Subcutaneous abdominal adipose tissue (tissue), 5 donors: ENCODE results near the gene ZNF598.

ENCODE experiments used
- H3K27ac ChIP-seq: one replicate; pipeline ENCODE4 v1.7.0; 2013; ENCODE audit warnings: low read depth, mild to moderate bottlenecking, inconsistent platforms, low read length, moderate library complexity
- H3K27me3 ChIP-seq, 5 donors: one replicate each; pipeline ENCODE4 v1.7.0; 2013; ENCODE audit warnings: low read length in 5 of 5, inconsistent platforms in 1 of 5; ENCODE audit not compliant: control insufficient read depth in 5 of 5, insufficient read depth in 4 of 5
- H3K36me3 ChIP-seq, 5 donors: one replicate each; pipeline ENCODE4 v1.7.0; 2013; ENCODE audit warnings: low read length in 5 of 5; ENCODE audit not compliant: control insufficient read depth in 5 of 5, insufficient read depth in 5 of 5
- H3K4me1 ChIP-seq, 5 donors: one replicate each; pipeline ENCODE4 v1.7.0; 2013; ENCODE audit warnings: low read length in 5 of 5, mild to moderate bottlenecking in 3 of 5, moderate library complexity in 1 of 5; ENCODE audit not compliant: control insufficient read depth in 5 of 5, insufficient read depth in 5 of 5
- H3K4me3 ChIP-seq, 5 donors: one replicate each; pipeline ENCODE4 v1.7.0; 2013; ENCODE audit warnings: low read length in 5 of 5, low read depth in 1 of 5
- H3K9ac ChIP-seq, 5 donors: one replicate each; pipeline ENCODE4 v1.7.0; 2013; ENCODE audit warnings: low read length in 5 of 5, mild to moderate bottlenecking in 4 of 5, moderate library complexity in 3 of 5
- H3K9me3 ChIP-seq, 5 donors: one replicate each; pipeline ENCODE4 v1.7.0; 2013; ENCODE audit warnings: low read length in 5 of 5; ENCODE audit not compliant: control insufficient read depth in 5 of 5
- donor health status: healthy.
- donor health status: healthy.
- donor health status: healthy.
- donor health status: healthy.
- donor health status: healthy.

Gene ZNF598

GRCh38 chr16:2040787-2041522 lies 31.3 kb upstream of the ZNF598 start:
- Histone ChIP-seq H3K4me3 (no peak overlapping the region), H3K9ac (no peak overlapping the region), H3K9me3 (no peaks in the 10 kb centered on the region), H3K27ac (no peak overlapping the region), H3K27me3 (no peaks in the 10 kb centered on the region), H3K36me3 (peaks cover 0 to 17% (median 15%) of the 10 kb centered on the region in 5 donors), H3K4me1 (peaks cover 2 to 89% (median 74%) of the 10 kb centered on the region in 5 donors)

DNA sequence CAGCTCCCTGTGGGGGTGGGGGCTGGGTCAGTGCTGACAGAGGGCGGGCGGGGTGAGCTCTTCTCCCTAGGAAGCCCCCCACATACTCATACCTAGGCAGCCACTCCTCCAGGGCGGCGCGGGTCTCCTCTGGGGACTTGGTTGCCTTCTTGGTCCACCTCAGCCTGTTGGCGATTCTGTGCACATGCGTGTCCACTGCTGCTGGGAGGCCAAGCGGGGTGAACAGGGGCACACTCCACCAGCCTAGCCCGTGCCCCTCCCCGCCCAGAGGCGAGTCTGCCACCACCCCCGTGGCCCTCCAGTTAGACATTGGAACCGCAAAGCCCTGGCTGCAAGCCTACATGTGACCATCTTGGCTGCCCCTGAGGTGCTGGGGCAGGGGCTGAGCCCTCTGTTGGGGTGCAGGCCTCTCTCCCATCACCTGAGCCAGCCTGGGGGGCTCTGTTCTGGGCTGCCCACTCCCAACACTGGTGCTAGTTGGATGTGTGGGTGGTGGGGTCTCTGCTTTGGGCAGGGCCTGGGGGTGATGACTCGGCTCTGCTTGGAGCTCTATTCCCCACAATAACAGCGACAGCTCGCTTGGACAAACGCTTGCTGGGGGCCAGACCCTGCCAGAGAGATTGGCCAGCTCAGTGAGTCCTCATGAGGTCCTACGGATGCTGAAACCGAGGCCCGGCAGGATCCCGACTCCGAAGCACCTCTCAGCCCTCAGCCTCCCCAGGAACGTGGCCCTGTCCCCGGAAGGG lies 30.6 kb upstream of the ZNF598 start:
- H3K9me3 ChIP-seq = no peaks in the 10 kb centered on the region
- H3K4me1 ChIP-seq = peaks cover 2 to 89% (median 76%) of the 10 kb centered on the region in 5 donors
- peaks cover 0 to 17% (median 15%) of the 10 kb centered on the region in 5 donors for H3K36me3 ChIP-seq
- no peaks in the 10 kb centered on the region for H3K27me3 ChIP-seq
- H3K9ac ChIP-seq = no peak overlapping the region
- no peak overlapping the region for H3K4me3 ChIP-seq
- no peak overlapping the region for H3K27ac ChIP-seq

DNA sequence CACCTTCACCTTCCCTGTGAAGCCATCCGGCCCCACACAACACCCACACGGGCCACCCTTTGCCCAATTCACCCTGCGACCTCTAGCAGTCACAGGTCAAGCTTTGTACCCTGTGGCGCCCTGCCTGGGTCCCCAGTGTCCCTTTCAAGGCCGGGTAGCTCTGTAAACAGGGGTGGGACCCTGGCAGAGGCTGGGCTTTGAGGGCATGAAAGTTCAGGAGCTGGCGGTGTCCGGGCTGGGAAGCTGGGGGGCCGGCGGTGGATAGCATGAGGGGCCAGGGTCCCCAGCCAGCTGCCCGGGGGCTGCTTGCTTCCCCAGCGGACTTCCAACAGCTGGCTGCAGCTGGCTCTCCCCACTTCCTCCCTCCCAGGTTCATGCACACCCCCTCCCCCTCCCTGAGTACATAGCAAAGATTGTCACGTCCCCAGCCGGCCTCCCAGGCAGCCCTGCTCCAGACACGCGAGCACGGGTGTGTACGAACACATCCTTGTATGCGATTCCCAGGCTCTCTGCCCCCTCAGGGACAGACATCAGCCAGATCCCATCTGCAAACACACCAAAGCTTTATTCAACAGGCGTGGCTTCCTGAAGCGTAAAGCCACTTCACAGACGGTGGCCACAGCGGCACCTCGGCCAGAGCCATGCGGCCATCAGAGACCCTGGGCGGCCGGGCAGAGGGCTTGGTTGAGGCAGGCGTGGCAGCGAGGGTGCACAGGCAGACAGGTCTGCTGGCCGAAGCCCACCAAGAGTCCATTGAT lies 29.8 kb upstream of the ZNF598 start:
- peak overlapping the region in 2 of 5 donors; percentile 11 to 14 for H3K4me3 ChIP-seq
- H3K27me3 ChIP-seq = no peaks in the 10 kb centered on the region
- H3K9me3 ChIP-seq = no peaks in the 10 kb centered on the region
- H3K36me3 ChIP-seq = peaks cover 0 to 17% (median 15%) of the 10 kb centered on the region in 5 donors
- H3K4me1 ChIP-seq = peaks cover 4 to 90% (median 80%) of the 10 kb centered on the region in 5 donors
- peak overlapping the region in 1 of 5 donors; percentile 43 for H3K9ac ChIP-seq
- peak overlapping the region; percentile 23 for H3K27ac ChIP-seq

DNA sequence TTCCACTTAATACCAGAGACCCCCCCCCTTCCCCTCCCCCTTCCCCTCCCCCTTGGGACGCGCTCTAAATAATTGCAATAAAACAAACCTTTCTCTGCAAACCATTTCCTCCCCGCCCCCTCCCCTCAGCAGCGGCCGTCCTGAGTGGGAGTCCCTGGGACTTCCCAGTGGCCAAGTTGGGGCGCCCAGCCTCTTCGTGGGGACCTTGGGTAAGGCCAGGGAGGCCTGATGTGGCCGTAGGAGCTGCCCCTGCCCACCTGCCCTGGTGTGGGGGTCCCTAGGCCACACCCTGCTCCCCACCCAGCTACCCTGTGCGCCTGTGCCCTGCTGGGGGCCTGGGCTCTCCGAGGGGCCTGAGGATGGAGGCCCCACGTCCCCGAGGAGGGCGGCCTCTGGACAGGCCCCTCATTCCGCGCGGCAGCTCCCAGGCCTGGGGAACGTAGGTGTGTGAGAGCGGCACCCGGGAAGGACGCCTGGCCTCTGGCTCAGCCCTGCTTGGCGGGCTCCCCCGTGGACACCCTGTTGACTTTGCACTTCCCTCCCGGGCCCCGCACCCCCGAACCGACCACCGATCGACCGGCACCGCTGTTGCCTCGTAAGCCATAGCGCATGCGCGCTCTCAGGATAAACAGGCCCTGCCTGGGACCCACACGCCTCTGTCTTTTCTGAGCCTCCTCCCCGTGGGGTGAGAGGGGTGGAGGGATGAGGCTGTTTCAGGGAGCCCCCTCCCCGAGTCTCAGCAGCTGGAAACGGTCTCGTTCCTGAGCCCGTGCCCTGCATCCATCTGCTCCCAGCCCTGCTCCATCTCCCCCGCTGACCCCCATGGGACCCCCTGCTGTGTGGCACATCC lies 29.0 kb upstream of the ZNF598 start:
- peak overlapping the region in 1 of 5 donors; percentile 43 for H3K9ac ChIP-seq
- H3K27me3 ChIP-seq = no peaks in the 10 kb centered on the region
- H3K4me1 ChIP-seq = peaks cover 4 to 87% (median 78%) of the 10 kb centered on the region in 5 donors
- peak overlapping the region; percentile 23 for H3K27ac ChIP-seq
- peaks cover 0 to 17% (median 15%) of the 10 kb centered on the region in 5 donors for H3K36me3 ChIP-seq
- peak overlapping the region in 1 of 5 donors; percentile 3 for H3K4me3 ChIP-seq
- no peaks in the 10 kb centered on the region for H3K9me3 ChIP-seq

DNA sequence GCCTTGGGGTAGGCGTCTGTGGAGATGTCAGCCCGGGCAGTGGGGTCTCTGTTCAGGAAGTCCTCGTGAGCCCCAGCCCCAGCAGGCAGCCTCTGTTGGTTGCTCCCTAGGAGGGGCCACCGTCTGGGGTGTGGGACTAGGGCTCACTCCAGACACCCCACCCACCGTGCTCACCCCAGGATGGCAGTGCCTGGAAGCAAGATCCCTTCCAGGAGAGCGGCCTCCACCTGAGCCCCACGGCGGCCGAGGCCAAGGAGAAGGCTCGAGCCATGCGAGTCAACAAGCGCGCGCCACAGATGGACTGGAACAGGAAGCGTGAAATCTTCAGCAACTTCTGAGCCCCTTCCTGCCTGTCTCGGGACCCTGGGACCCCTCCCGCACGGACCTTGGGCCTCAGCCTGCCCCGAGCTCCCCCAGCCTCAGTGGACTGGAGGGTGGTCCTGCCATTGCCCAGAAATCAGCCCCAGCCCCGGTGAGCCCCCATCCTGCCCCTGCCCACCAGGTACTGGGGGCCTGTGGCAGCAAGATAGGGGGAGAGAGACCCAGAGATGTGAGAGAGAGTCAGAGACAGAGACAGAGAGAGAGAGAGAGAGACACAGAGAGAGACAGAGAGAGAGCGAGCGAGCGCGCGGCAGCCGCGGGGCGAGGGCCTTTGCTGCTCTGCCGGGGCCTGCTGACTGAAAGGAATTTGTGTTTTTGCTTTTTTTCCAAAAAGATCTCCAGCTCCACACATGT lies 28.2 kb upstream of the ZNF598 start:
- Histone ChIP-seq H3K36me3 (peaks cover 0 to 17% (median 13%) of the 10 kb centered on the region in 5 donors), H3K27ac (no peak overlapping the region), H3K9me3 (no peaks in the 10 kb centered on the region), H3K4me1 (peaks cover 4 to 88% (median 79%) of the 10 kb centered on the region in 5 donors), H3K9ac (peak overlapping the region in 2 of 5 donors; percentile 20 to 56), H3K4me3 (no peak overlapping the region), H3K27me3 (no peaks in the 10 kb centered on the region)

- peaks cover 4 to 91% (median 86%) of the 10 kb centered on the region in 5 donors for H3K4me1 ChIP-seq
These were observed 27.5 kb upstream of the ZNF598 start for GRCh38 chr16:2037115-2037514.

DNA sequence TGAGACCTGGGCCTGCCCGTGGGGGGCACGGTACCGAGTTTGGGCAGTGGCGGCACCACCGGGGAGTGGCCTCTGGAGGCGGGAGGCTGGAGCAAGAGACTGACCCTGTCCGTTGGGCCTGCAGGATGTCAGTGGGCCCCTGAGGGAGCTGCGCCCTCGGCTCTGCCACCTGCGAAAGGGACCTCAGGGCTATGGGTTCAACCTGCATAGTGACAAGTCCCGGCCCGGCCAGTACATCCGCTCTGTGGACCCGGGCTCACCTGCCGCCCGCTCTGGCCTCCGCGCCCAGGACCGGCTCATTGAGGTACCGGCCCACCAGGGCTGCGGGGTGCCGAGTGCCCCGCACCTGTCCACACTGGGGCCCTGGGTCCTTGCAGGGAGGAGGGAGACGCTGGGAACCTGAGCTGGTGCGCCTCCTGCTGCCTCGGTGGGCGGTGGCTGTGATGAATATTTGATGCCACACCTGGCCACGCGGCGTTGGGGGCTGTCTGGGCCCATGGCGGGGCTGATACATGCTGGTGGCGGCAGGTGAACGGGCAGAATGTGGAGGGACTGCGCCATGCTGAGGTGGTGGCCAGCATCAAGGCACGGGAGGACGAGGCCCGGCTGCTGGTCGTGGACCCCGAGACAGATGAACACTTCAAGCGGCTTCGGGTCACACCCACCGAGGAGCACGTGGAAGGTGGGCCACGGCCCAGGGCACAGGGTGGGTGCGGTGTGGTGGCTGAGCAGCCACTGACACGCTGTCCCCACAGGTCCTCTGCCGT lies 26.8 kb upstream of the ZNF598 start:
- Histone ChIP-seq H3K9me3 (no peaks in the 10 kb centered on the region), H3K9ac (peak overlapping the region in 3 of 5 donors; percentile 2 to 52 (median 52)), H3K4me3 (peak overlapping the region in 4 of 5 donors; percentile 38 to 59 (median 59)), H3K36me3 (peaks cover 0 to 17% (median 13%) of the 10 kb centered on the region in 5 donors), H3K27me3 (no peaks in the 10 kb centered on the region), H3K27ac (peak overlapping the region; percentile 70), H3K4me1 (peaks cover 4 to 94% (median 88%) of the 10 kb centered on the region in 5 donors)

More at GRCh38 chr16:2037115-2037514, 27.5 kb upstream of the ZNF598 start:
- H3K9ac ChIP-seq = peak overlapping the region in 1 of 5 donors; percentile 2
- peaks cover 0 to 17% (median 13%) of the 10 kb centered on the region in 5 donors for H3K36me3 ChIP-seq
- H3K9me3 ChIP-seq = no peaks in the 10 kb centered on the region
- no peaks in the 10 kb centered on the region for H3K27me3 ChIP-seq
- H3K27ac ChIP-seq = peak overlapping the region; percentile 70
- H3K4me3 ChIP-seq = peak overlapping the region in 1 of 5 donors; percentile 59

GRCh38 chr16:2035431-2036199 lies 26.0 kb upstream of the ZNF598 start:
- Histone ChIP-seq H3K27ac (peak overlapping the region; percentile 70), H3K9ac (peak overlapping the region in 3 of 5 donors; percentile 52 to 66 (median 52)), H3K4me1 (peaks cover 4 to 94% (median 88%) of the 10 kb centered on the region in 5 donors), H3K4me3 (peak overlapping the region in 4 of 5 donors; percentile 38 to 59 (median 59)), H3K36me3 (peaks cover 0 to 16% (median 13%) of the 10 kb centered on the region in 5 donors), H3K27me3 (no peaks in the 10 kb centered on the region), H3K9me3 (no peaks in the 10 kb centered on the region)
